GM21825 (cell line): ENCODE measurements around the gene RAI2.

Source experiments
- ATAC-seq: cut with Tn5 transposase; IDR thresholded peaks from one replicate; pipeline ENCODE4 v1.9.1; 2021; ENCODE audit warnings: mild to moderate bottlenecking, moderate library complexity; ENCODE audit not compliant: unreplicated experiment

RAI2 gene

GRCh38 chrX:17860811-17861488, at the start of gene RAI2:
TSS of gene RAI2 (minus strand) at chrX:17861298. CDS start at chrX:17802010, 59,288 bp downstream.
- ATAC-seq = no peak

GRCh38 chrX:17888421-17888820, 27.3 kb upstream of the RAI2 start:
- no peak for ATAC-seq

- ATAC-seq = no peak
Observed at GRCh38 chrX:17882680-17883079, 21.6 kb upstream of the RAI2 start.

GRCh38 chrX:17878028-17878670, 17.1 kb upstream of the RAI2 start:
- ATAC-seq = no peak

- no peak for ATAC-seq
Observed at GRCh38 chrX:17876135-17876534, 15.0 kb upstream of the RAI2 start.

- no peak for ATAC-seq
Observed at GRCh38 chrX:17869580-17869979, 8.5 kb upstream of the RAI2 start.

GRCh38 chrX:17861489-17862011, 452 bp upstream of the RAI2 start:
- no peak for ATAC-seq

GRCh38 chrX:17860179-17860780, 818 bp downstream of the RAI2 start:
- no peak for ATAC-seq

- ATAC-seq = no peak
Observed at GRCh38 chrX:17859609-17860178, 1.4 kb downstream of the RAI2 start.

- no peak for ATAC-seq
Observed at GRCh38 chrX:17854531-17854930, 6.6 kb downstream of the RAI2 start.

- ATAC-seq = no peak
Observed at GRCh38 chrX:17854069-17854468, 7.0 kb downstream of the RAI2 start.

- ATAC-seq = no peak
Observed at GRCh38 chrX:17851874-17852273, 9.2 kb downstream of the RAI2 start.

- no peak for ATAC-seq
Observed at GRCh38 chrX:17848545-17849265, 12.4 kb downstream of the RAI2 start.

- ATAC-seq = no peak
Observed at GRCh38 chrX:17846045-17846444, 15.1 kb downstream of the RAI2 start.

GRCh38 chrX:17844236-17844635, 16.9 kb downstream of the RAI2 start:
- no peak for ATAC-seq

GRCh38 chrX:17842769-17843525, 18.2 kb downstream of the RAI2 start:
- no peak for ATAC-seq

GRCh38 chrX:17839269-17839668, 21.8 kb downstream of the RAI2 start:
- no peak for ATAC-seq

- ATAC-seq = no peak
Observed at GRCh38 chrX:17836830-17837229, 24.3 kb downstream of the RAI2 start.

- ATAC-seq = no peak
Observed at GRCh38 chrX:17833954-17834353, 27.1 kb downstream of the RAI2 start.

- no peak for ATAC-seq
Observed at GRCh38 chrX:17831255-17831654, 29.8 kb downstream of the RAI2 start.
